RKO (cell line): ENCODE measurements around the gene TTC28.
A peak's percentile ranks its signal among the peaks of the same experiment; 100 is the strongest.
"Not testable (repeated sequence)": the region's sequence is repeated elsewhere in the genome, so short reads cannot be mapped to it uniquely, and the experiment has no call there.

Experiments used
- DNase-seq: peaks from one replicate; pipeline ENCODE4 v3.0.0-alpha.2; 2016; ENCODE audit warnings: low spot score

TTC28 gene

GRCh38 chr22:28604966-28605761, 74.5 kb downstream of the TTC28 start:
- no peak for DNase-seq

- no peak for DNase-seq
These were observed 77.7 kb downstream of the TTC28 start for GRCh38 chr22:28601915-28602314.

DNA sequence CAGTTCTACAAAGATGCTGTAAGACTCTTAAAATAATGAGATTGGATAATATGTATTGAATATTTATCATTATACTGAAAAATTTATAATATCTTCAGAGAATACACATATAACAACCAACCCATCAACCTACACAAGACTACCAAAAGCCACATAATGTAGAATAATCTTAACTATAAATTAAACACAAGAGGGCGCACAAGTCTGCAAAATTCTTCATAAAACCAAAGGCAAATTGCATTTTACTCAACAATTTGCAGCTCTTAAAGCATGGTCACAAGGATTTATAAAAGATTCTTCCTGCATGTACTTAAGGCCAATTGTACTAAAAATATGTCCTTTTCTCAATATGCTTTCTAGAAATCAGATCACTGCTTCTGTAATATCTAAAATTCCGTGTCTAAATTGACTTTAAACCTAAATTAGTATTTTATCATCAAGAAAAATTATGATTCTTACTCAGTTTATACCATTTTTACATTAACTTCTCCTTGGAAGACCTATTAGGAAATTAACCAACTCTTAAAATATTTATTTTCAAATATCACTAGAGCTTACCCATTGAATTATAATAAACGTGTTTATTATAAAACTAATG, 79.0 kb downstream of the TTC28 start:
- DNase-seq, result peak; percentile 78

- no peak for DNase-seq
These were observed 79.9 kb downstream of the TTC28 start for GRCh38 chr22:28599693-28600092.

GRCh38 chr22:28597665-28598064, 82.0 kb downstream of the TTC28 start:
- DNase-seq, result no peak

- DNase-seq, result peak; percentile 79
These were observed 84.7 kb downstream of the TTC28 start for GRCh38 chr22:28594797-28595462.

- no peak for DNase-seq
These were observed 85.4 kb downstream of the TTC28 start for GRCh38 chr22:28594076-28594796.

DNA sequence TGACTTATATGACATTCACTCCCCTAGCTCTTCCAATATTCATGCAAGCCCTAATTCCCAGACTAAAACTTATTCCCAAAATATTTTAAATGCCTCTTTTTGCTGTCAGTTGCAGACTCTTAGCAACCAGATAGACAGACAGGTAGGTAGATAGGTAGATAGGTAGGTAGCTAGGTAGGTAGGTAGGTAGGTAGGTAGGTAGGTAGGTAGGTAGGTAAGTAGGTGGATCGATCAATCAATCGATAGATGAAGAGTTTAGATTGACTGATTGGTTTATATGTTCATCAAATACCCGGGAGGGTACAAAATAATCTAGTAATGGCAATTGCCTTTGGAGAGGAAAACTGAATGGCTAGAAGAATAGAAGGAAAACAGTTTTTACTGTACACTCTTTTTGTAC, 86.3 kb downstream of the TTC28 start:
- DNase-seq, result no peak

DNA sequence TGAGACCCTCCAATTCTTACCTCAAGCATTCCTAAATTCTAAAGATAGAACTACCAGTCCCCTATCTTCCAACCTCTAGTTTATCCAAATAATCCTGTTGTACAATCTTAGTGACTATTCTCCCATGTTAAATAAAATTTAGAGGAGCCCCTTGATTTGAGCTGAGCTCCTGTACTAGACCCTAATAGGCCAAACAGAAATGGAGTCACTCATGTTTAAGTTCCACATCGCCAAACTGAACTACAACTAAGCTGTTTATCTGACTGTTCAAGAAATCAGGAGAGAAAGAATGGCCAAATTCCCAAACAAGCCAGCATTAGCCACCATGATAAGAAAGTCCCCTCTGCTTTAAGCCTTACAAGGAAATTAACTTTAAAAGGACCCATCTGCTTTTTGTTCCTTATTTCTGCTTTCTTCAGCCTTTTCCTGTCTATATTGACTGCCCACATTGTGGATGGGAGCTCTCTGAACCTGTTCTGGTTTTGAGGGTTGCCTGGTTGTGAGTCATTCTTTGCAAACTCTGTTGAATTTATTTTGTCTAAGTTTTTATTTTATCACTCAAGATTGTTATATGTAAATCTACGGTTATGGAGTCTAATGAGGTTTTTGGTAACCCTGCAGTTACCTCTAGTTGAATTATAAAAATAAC, 90.4 kb downstream of the TTC28 start:
- no peak for DNase-seq

- DNase-seq, result no peak
These were observed 94.3 kb downstream of the TTC28 start for GRCh38 chr22:28585324-28585723.

DNA sequence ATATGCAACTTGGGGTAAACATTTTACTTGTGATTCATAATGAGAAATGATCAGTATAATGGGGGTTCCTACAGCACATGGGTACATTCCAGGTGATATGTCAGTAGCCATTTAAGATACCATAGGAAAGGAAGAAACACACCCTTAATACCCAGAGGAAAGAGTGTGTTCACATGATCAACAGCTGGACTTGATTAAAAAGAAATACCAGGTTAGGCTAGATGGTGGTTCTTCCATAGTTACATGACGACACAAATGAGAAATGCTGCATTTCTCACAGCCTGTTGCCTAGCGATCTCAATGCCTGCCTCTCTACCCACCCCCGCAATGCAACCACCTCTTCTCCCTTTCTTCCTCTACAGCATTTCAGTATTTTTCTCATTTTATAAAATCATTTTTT, 96.8 kb downstream of the TTC28 start:
- no peak for DNase-seq

DNA sequence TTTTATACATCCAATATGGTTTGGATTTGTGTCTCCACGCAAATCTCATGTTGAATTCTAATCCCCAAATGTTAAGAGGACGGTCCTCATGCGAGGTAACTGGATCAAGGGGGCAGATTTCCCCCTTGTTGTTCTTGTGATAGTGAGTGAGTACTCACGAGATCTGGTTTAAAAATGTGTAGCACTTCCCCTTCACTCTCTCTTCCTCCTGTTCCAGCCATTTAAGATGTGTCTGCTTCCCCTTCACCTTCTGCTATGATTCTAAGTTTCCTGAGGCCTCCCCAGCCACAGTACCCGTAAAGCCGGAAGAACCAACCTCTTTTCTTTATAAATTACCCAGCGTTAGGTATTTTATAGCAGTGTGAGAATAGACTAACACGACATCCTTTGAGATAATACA, 98.6 kb downstream of the TTC28 start:
- DNase-seq, result no peak

DNA sequence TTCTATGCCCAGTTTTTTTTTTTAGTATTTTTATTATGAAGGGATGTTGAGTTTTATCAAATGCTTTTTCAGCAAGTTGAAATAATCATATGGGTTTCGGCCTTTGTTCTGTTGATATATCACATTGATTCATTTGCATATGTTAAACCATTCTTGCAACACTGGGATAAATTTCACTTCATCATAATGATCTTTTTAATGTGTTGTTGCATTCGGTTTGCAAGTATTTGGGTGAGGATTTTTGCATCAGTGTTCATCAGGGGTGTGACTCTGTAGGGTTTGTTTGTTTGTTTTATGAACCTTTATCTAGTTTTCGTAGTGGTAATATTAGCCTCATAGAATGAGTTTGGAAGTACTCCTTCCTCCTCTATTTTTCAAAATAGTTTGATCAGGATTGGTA, 103.5 kb downstream of the TTC28 start:
- DNase-seq, result no peak

- DNase-seq, result no peak
These were observed 105.4 kb downstream of the TTC28 start for GRCh38 chr22:28574159-28574788.

GRCh38 chr22:28570696-28571373, 108.8 kb downstream of the TTC28 start:
- DNase-seq, result no peak

- DNase-seq, result not testable (repeated sequence)
These were observed 110.7 kb downstream of the TTC28 start for GRCh38 chr22:28568974-28569373.

- no peak for DNase-seq
These were observed 111.5 kb downstream of the TTC28 start for GRCh38 chr22:28568099-28568498.

DNA sequence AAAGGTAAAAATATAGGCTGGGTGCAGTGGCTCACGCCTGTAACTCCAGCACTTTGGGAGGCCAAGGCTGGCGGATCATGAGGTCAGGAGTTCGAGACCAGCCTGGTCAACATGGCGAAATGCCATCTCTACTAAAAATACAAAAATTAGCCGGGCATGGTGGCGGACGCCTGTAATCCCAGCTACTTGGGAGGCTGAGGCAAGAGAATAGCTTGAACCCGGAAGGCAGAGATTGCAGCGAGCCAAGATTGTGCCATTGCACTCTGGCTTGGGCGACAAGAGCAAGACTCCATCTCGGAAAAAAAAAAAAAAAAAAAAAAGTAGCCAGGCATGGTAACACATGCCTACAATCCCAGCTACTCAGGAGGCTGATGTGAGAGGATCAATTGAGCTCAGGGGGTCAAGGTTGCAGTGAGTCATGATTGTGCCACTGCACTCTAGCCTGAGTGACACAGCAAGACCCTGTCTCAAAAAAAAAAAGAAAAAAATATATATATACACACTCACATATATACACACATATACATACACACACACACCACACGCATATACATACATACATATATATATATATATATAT, 112.6 kb downstream of the TTC28 start:
- DNase-seq, result not testable (repeated sequence)

DNA sequence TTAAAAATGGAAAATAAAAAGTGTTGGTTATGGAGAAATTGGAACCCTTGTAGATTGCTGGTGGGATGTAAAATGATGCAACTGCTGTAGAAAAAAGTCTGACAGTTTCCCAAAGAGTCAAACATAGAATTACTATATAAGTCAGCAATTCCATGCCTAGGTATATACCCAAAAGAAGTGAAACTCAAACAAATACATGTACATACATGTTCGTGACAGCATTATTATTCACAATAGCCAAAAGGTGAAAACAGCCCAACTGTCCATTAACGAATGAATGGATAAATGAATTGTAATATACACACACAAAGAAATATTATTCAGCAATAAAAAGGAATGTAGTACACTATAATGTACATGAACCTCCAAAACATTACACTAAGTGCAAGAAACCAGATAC, 116.0 kb downstream of the TTC28 start:
- DNase-seq, result no peak

GRCh38 chr22:28562324-28562723, 117.3 kb downstream of the TTC28 start:
- no peak for DNase-seq

DNA sequence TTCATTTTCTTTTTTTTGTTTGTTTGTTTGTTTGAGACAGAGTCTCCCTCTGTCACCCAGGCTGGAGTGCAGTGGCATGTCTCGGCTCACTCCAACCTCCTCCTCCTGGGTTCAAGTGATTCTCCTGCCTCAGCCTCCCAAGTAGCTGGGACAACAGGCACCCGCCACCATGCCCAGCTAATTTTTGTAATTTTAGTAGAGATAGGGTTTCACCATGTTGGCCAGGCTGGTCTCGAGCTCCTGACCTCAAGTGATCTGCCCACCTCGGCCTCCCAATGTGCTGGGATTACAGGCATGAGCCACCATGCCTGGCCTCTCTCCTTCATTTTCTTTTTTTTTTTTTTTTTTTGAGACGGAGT, 118.9 kb downstream of the TTC28 start:
- DNase-seq, result not testable (repeated sequence)
